GM19438 (cell line): ENCODE measurements around the gene GRK3.
"Not testable (repeated sequence)": the region's sequence is repeated elsewhere in the genome, so short reads cannot be mapped to it uniquely, and the experiment has no call there.

ENCODE experiments used
- ATAC-seq: cut with Tn5 transposase; IDR thresholded peaks from one replicate; pipeline ENCODE4 v1.9.1; 2021; ENCODE audit warnings: low read depth; ENCODE audit not compliant: unreplicated experiment

Gene GRK3

GRCh38 chr22:25564320-25564978 is at the start of gene GRK3:
Gene GRK3, plus strand, starts transcription at chr22:25564675. Its CDS starts 366 bp downstream, at chr22:25565041.
- ATAC-seq = no peak

GRCh38 chr22:25518000-25518663 is 46.3 kb upstream of the GRK3 start:
- ATAC-seq = no peak

DNA sequence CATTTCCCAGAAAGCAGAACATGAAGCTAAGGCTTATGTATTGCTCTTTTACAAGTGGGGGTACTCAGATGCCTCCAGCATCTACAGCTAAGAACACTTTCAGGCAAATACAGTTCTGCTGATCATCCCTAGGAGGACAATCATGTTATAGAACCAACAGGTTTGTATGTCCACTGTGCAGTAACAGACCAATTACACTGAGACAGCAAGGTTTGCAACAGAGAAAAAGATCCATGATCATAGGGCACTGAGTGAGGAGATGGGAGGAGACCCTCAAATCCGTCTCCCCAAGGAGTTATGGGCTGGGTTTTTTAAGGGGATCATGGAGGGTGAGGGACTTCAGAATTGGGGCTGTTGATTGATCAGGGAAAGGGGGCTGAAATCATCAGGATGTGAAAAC is 39.1 kb upstream of the GRK3 start:
- no peak for ATAC-seq

DNA sequence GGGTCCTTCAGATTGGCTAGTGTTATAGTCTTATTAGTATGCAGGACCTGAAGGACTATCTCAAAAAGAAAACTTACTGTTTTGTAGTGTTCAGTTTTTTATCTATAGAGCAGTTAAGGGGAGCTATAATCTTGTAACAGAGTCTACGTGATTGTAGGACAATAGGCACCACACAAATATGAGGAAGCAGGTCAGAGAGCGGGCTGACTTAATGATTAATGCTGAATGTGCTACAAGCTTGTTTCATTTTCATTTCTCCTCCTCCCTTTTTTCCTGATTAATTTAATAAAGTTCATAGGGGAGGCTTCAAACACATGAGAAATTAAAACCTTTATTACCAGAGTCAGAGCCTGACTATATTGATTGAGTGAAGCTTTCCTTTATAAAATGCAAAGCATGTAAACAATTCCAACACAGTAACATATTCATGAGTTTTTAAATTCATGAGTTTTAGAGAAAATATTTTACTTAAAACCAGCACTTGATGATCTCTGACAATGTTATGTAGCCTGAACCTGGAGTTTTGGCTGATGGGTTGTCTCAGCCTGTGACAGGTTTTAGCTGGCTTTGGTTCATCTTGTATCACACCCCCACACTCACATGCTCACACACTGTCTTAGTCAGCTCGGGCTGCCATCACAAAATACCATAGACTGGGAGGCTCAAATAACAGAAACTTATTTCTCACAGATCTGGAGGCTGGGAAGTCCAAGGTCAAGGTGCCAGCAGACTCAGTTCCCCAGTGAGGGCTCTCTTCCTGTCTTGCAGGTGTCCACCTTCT is 38.5 kb upstream of the GRK3 start:
- ATAC-seq = not testable (repeated sequence)

DNA sequence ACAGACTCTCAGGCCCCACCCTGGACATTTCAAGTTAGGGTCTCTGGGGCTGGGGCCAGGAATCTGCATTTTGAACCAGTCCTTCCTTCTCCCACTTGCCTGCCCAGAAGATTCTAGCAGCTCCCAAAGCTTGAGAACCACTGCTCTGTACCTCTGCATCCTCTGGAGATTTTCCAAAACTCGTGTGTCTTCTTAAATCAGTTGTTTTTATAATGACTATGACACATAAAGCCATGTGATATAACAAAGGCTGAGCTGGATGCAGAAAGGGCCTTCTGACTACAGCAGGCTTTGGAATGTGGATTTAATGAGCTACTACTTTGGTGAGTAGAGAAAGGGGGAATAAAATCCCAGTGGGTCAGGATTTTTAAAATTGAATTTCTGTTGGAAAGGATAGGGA is 37.5 kb upstream of the GRK3 start:
- not testable (repeated sequence) for ATAC-seq

- ATAC-seq = not testable (repeated sequence)
These were observed 36.4 kb upstream of the GRK3 start for GRCh38 chr22:25528068-25528467.

GRCh38 chr22:25529059-25529458 is 35.4 kb upstream of the GRK3 start:
- not testable (repeated sequence) for ATAC-seq

DNA sequence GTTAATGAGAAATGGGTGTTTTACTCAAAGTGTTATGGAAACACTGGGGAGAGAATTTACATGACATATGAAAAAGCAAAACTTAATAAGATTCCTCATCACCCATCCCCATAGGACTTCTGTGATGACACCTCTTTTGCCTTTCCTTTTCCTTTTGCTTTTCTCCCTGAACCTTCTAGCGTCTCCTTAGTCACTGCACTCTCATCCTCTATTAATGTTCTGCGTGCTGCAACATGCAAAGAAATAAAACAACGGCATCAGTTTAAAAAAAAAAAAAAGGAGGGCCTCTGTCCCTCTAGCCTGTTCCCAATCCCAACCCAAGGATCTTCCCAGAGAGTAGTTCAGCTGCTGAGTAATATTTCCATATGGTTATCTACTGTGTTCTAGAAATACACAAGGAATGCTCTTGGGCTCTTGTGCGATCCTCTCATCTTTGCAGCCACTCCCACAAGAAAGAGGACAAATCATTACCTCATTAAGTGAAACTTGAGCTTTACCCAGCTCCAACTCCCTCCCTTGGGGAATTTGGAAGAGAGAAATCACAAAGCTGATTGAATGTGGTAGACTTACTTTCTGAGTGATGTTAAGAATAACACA is 34.8 kb upstream of the GRK3 start:
- not testable (repeated sequence) for ATAC-seq

- ATAC-seq = not testable (repeated sequence)
These were observed 32.8 kb upstream of the GRK3 start for GRCh38 chr22:25531677-25532076.

- ATAC-seq = no peak
These were observed 29.8 kb upstream of the GRK3 start for GRCh38 chr22:25534724-25535123.

DNA sequence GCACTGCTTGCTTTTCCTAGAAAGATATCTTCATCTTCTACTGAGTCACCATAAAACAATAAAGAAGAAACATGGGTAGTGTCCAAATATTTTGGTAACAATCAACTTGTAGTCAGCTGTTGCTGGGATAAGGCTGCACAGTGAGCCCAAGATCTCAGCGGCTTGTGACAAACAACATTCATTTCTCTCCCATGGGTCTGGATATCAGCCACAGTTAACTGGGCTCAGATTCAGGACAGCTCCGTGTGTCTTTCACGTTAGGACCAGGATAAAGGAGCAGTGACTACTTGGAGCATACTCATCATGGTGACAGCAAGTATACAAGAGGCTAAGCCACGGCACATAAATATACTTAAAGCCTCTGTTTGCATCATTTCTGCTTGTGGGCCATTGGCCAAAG is 27.9 kb upstream of the GRK3 start:
- ATAC-seq = no peak

GRCh38 chr22:25540166-25540907 is 24.1 kb upstream of the GRK3 start:
- no peak for ATAC-seq

- no peak for ATAC-seq
These were observed 23.4 kb upstream of the GRK3 start for GRCh38 chr22:25540908-25541660.

GRCh38 chr22:25542191-25542590 is 22.3 kb upstream of the GRK3 start:
- no peak for ATAC-seq

DNA sequence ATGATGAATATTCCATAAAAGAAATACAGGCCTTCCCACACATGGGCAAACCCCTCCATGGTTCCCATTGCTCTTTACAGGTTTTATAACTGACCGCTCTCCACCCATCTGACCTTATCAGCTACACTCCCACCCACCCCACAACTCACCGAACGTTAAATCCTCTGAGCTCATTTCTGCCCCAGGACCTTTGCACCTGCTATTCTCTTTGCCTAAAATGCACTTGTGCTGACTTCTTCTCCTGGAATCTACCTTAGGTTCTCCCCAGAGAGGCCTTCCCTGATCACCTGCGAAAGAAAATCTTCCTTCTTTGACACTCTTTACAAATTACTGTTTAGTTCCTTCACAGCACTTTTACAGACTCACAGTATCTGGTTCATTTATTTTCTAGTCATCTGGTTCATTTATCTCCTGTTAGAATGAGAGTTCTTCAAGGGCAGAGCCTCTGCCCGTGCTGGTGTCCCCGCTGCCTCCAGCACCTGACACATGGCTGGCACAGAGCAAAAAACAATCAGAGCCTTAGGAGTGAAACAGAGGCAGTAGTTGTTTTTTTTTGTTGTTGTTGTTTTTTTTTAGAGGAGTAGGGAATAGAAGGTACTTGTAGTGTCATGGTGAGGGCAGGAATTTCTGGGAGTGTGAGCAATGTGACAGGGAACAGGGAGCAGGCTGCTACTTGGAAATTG is 21.6 kb upstream of the GRK3 start:
- no peak for ATAC-seq

GRCh38 chr22:25545146-25545545 is 19.3 kb upstream of the GRK3 start:
- ATAC-seq = no peak

DNA sequence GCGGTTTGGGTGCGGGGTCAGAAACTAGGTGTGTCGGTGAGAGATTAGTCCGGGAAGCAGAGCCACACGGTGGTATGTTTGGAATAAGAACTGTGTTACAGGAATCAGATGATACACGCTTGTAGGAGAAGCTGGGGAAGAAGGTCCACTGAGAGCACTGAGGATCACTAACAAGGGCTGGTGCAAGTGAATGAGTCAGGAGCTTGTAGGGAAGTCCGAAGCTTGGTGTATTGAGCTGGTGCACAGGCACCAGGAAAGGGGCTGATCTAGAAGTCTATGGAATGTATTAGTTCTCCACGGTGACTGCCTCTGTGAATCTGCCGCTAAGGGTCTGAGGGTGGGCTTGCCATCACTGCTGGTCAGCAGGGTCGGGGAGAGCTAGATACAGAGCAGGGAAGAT is 18.8 kb upstream of the GRK3 start:
- ATAC-seq = no peak

GRCh38 chr22:25546242-25546641 is 18.2 kb upstream of the GRK3 start:
- ATAC-seq = no peak

GRCh38 chr22:25546751-25547150 is 17.7 kb upstream of the GRK3 start:
- ATAC-seq = no peak
